HG02840 (cell line): ENCODE data around the gene NBL1.

Experiments
- ATAC-seq: cut with Tn5 transposase; IDR thresholded peaks from one replicate; pipeline ENCODE4 v1.9.1; 2021; ENCODE audit warnings: mild to moderate bottlenecking, moderate library complexity, moderate number of reproducible peaks; ENCODE audit not compliant: unreplicated experiment, low FRiP score

NBL1 gene

GRCh38 chr1:19689856-19690255, 45.7 kb downstream of the NBL1 start:
- no peak for ATAC-seq

- ATAC-seq, result no peak
Observed at GRCh38 chr1:19690342-19690741, 46.2 kb downstream of the NBL1 start.

GRCh38 chr1:19694298-19694697, 50.2 kb downstream of the NBL1 start:
- no peak for ATAC-seq

GRCh38 chr1:19695772-19696171, 51.7 kb downstream of the NBL1 start:
- ATAC-seq, result no peak

GRCh38 chr1:19696820-19697219, 52.7 kb downstream of the NBL1 start:
- ATAC-seq, result no peak

GRCh38 chr1:19698181-19698580, 54.1 kb downstream of the NBL1 start:
- ATAC-seq, result no peak

- ATAC-seq, result no peak
Observed at GRCh38 chr1:19700079-19700777, 56.1 kb downstream of the NBL1 start.

- ATAC-seq, result no peak
Observed at GRCh38 chr1:19703280-19703679, 59.2 kb downstream of the NBL1 start.

GRCh38 chr1:19704247-19705113, 60.4 kb downstream of the NBL1 start:
- ATAC-seq, result no peak

- no peak for ATAC-seq
Observed at GRCh38 chr1:19705464-19705863, 61.4 kb downstream of the NBL1 start.

GRCh38 chr1:19706136-19706535, 62.0 kb downstream of the NBL1 start:
- no peak for ATAC-seq
